ENCODE measurements around the gene ATXN1.

The ATXN1 gene

GRCh38 chr6:16490616-16491015, 270.6 kb downstream of the ATXN1 start:
- DNase-seq, result no peak

- DNase-seq, result no peak
Measured at GRCh38 chr6:16488813-16489212, 272.4 kb downstream of the ATXN1 start.

GRCh38 chr6:16487996-16488674, 273.1 kb downstream of the ATXN1 start:
- no peak for DNase-seq

GRCh38 chr6:16486661-16487060, 274.6 kb downstream of the ATXN1 start:
- DNase-seq, result no peak

- no peak for DNase-seq
Measured at GRCh38 chr6:16483315-16483875, 277.9 kb downstream of the ATXN1 start.

GRCh38 chr6:16482702-16483314, 278.5 kb downstream of the ATXN1 start:
- DNase-seq, result no peak

- DNase-seq, result peak; percentile 41
Measured at GRCh38 chr6:16481697-16482399, 279.4 kb downstream of the ATXN1 start.

- no peak for DNase-seq
Measured at GRCh38 chr6:16480763-16481560, 280.3 kb downstream of the ATXN1 start.

- no peak for DNase-seq
Measured at GRCh38 chr6:16477367-16478149, 283.7 kb downstream of the ATXN1 start.

GRCh38 chr6:16476861-16477260, 284.4 kb downstream of the ATXN1 start:
- no peak for DNase-seq

GRCh38 chr6:16475494-16475781, 285.8 kb downstream of the ATXN1 start:
- no peak for DNase-seq

- no peak for DNase-seq
Measured at GRCh38 chr6:16474772-16475493, 286.3 kb downstream of the ATXN1 start.

GRCh38 chr6:16473908-16474771, 287.1 kb downstream of the ATXN1 start:
- no peak for DNase-seq

GRCh38 chr6:16473184-16473907, 287.9 kb downstream of the ATXN1 start:
- DNase-seq, result peak; percentile 26

- DNase-seq, result no peak
Measured at GRCh38 chr6:16472349-16473069, 288.8 kb downstream of the ATXN1 start.

- no peak for DNase-seq
Measured at GRCh38 chr6:16471910-16472297, 289.4 kb downstream of the ATXN1 start.

GRCh38 chr6:16471222-16471909, 289.9 kb downstream of the ATXN1 start:
- no peak for DNase-seq

GRCh38 chr6:16470502-16471221, 290.6 kb downstream of the ATXN1 start:
- DNase-seq, result no peak

Measured in NK-92 treated with Interleukin-12 subunit alpha and Interleukin-12 subunit beta, amount 100 ng/mL, for 24 hours (cell line).